ENCODE measurements around the gene GUCY1A2. TPM values are rescaled to one million over a fixed set of nuclear protein-coding genes. Genes with fewer than 3 reads are reported as not detected.
"Not testable (repeated sequence)": the region's sequence is repeated elsewhere in the genome, so short reads cannot be mapped to it uniquely, and the experiment has no call there.

The GUCY1A2 gene
- total and polyA plus RNA-seq, 9 donors = 3.1 to 14.3 (median 6.9) TPM

DNA sequence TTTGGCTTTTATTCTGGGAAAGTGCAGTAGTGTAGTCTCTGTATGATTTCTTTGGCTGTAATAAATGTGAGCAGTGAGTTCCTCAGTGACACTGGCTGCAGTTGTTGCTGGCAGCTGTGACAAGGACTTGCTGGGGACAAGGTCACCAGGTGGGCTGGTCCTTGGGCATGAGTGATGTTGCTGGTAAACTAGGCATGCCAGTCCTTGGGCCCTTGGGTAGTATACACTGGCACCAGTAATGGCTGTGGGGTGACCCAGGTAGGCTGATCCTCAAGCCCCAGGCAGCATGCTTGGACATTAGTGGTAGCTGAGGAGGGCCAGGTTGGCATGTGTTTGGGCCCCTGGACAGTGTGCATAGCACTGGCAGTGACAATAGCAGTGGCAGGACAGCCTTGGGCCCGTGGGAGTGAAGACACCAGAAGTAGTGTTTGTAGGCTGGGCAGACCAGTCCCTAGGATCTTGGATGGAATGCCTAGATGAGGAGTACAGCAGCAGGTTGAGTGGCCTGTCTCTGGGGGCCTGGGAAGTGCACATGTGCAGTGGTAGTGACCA, 164.3 kb downstream of the GUCY1A2 start:
- H3K27me3 ChIP-seq (ENCODE audit: control insufficient read depth, insufficient read depth, low read length) = no peaks in the 10 kb centered on the region
- H3K27ac ChIP-seq (ENCODE audit: low read length) = no peak overlapping the region
- DNase-seq = no peak
- no peaks in the 10 kb centered on the region for H3K9me3 ChIP-seq (replicated peaks; ENCODE audit: control insufficient read depth, low read depth, low read length)
- WGBS (ENCODE audit: insufficient coverage) = 100% methylated on average over 1 of the region's 1 CpG
- H3K36me3 ChIP-seq (ENCODE audit: control insufficient read depth, insufficient read depth, low read length) = no peaks in the 10 kb centered on the region
- no peaks in the 10 kb centered on the region for H3K4me1 ChIP-seq (ENCODE audit: control insufficient read depth, insufficient read depth, low read length)
- H3K4me3 ChIP-seq (ENCODE audit: low read length) = no peak overlapping the region

DNA sequence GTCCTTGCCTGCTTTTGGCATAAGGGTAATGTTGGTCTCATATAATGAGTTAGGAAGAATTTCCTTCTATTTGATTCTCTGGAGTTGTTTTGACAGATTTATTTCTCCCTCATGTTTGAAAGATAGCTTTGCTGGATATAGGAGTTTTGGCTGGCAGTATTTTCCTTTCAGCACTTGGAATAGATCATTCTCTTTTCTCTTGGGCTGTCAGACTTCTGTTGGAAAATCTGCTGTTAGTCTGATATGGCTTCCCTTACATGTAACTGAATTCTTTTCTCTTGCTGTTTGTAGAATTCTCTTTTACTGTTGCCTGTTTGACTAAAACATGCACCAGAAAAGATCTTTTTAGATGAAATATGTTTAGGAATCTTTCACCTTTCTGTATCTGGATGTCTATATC, 165.5 kb downstream of the GUCY1A2 start:
- Histone ChIP-seq H3K4me1 (ENCODE audit: control insufficient read depth, insufficient read depth, low read length) (no peaks in the 10 kb centered on the region), H3K27me3 (ENCODE audit: control insufficient read depth, insufficient read depth, low read length) (no peaks in the 10 kb centered on the region), H3K4me3 (ENCODE audit: low read length) (no peak overlapping the region), H3K27ac (ENCODE audit: low read length) (no peak overlapping the region), H3K36me3 (ENCODE audit: control insufficient read depth, insufficient read depth, low read length) (no peaks in the 10 kb centered on the region), H3K9me3 (replicated peaks; ENCODE audit: control insufficient read depth, low read depth, low read length) (no peaks in the 10 kb centered on the region)
- DNase-seq = no peak

DNA sequence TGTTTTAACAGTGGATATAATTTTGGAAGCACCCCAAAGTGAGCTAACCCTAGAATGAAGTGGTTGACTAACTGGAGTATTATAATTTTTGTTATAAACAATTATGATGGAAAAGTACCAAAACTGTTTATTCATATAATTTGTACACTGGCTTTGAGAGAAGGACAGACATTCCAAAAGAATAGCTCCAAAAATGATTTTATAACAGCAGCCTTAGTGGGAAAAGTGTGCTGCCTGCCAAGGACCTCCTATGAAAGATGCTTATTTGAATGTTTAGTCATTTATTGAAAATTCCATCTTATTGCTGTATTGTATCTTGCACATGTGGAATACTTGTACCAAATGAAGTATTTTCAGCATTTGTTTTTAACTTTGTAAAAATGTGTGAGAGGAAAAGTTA, 169.8 kb downstream of the GUCY1A2 start:
- Histone ChIP-seq H3K27me3 (ENCODE audit: control insufficient read depth, insufficient read depth, low read length) (no peaks in the 10 kb centered on the region), H3K36me3 (ENCODE audit: control insufficient read depth, insufficient read depth, low read length) (no peaks in the 10 kb centered on the region), H3K27ac (ENCODE audit: low read length) (no peak overlapping the region), H3K4me3 (ENCODE audit: low read length) (no peak overlapping the region), H3K4me1 (ENCODE audit: control insufficient read depth, insufficient read depth, low read length) (no peaks in the 10 kb centered on the region), H3K9me3 (replicated peaks; ENCODE audit: control insufficient read depth, low read depth, low read length) (no peaks in the 10 kb centered on the region)
- DNase-seq = peak; percentile 34

DNA sequence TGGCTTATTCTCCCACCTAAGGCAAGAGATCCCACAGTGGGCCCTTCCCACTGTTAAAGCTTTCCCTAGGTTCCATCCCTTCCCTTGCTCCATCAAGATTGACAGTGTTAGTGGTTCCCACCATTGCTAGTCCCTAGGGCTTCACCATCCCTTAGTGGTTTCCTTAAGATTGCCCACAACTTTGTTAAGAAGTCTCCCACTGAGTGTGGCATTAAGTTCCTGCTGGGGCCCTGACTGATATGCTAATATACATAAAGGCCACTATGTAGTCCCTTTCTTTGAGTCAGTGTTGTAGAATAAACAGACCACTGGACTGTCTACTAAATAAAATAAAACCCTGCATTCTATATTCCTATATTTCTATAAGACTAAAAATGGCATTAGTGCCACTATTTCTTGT, 176.1 kb downstream of the GUCY1A2 start:
- Histone ChIP-seq H3K36me3 (ENCODE audit: control insufficient read depth, insufficient read depth, low read length) (no peaks in the 10 kb centered on the region), H3K4me1 (ENCODE audit: control insufficient read depth, insufficient read depth, low read length) (no peaks in the 10 kb centered on the region), H3K27me3 (ENCODE audit: control insufficient read depth, insufficient read depth, low read length) (no peaks in the 10 kb centered on the region), H3K27ac (ENCODE audit: low read length) (no peak overlapping the region), H3K9me3 (replicated peaks; ENCODE audit: control insufficient read depth, low read depth, low read length) (no peaks in the 10 kb centered on the region), H3K4me3 (ENCODE audit: low read length) (no peak overlapping the region)
- no peak for DNase-seq

DNA sequence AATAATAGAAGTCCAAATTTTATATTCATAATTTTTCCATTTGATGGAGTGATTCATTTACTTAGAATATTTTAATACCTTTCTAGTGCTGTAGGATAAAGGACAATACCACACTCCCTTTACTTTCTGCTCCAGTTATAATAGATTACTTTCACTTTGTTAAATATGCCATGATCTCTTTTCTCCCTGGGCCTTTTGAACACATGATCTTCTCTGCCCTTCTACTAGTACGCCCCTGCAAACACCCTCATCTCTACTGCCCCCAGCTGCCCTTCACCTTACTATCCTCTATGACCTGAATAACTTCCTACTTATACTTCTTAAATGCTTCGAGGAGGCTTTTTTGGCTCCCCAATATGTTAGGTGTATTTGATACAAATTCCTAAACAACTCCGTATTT, 177.3 kb downstream of the GUCY1A2 start:
- H3K9me3 ChIP-seq (replicated peaks; ENCODE audit: control insufficient read depth, low read depth, low read length) = no peaks in the 10 kb centered on the region
- no peak overlapping the region for H3K4me3 ChIP-seq (ENCODE audit: low read length)
- WGBS (ENCODE audit: insufficient coverage) = no CpG with 5 or more reads among the region's 3 CpGs
- H3K36me3 ChIP-seq (ENCODE audit: control insufficient read depth, insufficient read depth, low read length) = no peaks in the 10 kb centered on the region
- no peaks in the 10 kb centered on the region for H3K27me3 ChIP-seq (ENCODE audit: control insufficient read depth, insufficient read depth, low read length)
- no peak for DNase-seq
- H3K4me1 ChIP-seq (ENCODE audit: control insufficient read depth, insufficient read depth, low read length) = no peaks in the 10 kb centered on the region
- H3K27ac ChIP-seq (ENCODE audit: low read length) = no peak overlapping the region

DNA sequence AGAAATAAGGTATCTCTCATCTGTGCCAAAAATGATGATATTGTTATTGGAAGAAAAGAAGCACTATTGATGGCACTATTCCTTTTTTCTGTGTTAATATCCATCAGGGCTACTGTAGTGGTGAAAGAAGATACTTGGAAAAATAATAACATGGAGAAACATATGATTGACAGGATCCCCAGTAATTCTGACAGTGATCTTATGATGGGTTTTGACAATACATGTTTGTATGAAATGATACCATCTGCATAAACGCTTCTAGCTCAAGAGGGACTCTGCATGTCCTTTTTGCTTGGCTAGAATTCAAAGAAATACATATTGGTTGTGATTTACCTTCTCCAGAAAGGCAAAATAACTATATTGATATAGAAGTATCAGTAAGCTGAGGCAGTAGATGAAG, 178.1 kb downstream of the GUCY1A2 start:
- no CpG with 5 or more reads among the region's 1 CpG for WGBS (ENCODE audit: insufficient coverage)
- no peak for DNase-seq

DNA sequence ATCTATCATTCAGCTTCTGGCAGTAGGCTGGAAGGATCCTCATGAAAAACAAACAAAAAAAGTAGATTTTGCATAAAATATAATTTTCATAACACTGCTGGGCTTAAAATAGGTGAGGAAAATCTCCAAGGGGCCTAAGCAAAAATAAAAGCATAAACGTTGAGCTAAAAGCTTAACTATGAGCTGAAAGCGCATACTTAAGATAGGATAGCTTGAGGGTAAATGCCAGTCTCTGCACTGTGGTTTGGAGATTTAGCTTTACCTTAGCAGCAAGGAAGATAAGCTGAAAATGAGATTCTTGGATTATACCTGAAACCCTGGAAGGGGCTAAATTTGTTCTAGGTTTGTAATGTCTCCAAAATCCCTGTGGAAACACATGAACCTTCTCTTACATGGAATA, 183.7 kb downstream of the GUCY1A2 start:
- DNase-seq = no peak
- Histone ChIP-seq H3K4me1 (ENCODE audit: control insufficient read depth, insufficient read depth, low read length) (no peaks in the 10 kb centered on the region), H3K9me3 (replicated peaks; ENCODE audit: control insufficient read depth, low read depth, low read length) (no peaks in the 10 kb centered on the region), H3K4me3 (ENCODE audit: low read length) (no peak overlapping the region), H3K36me3 (ENCODE audit: control insufficient read depth, insufficient read depth, low read length) (no peaks in the 10 kb centered on the region), H3K27me3 (ENCODE audit: control insufficient read depth, insufficient read depth, low read length) (no peaks in the 10 kb centered on the region), H3K27ac (ENCODE audit: low read length) (no peak overlapping the region)
- 70% methylated on average over 2 of the region's 2 CpGs for WGBS (ENCODE audit: insufficient coverage)

More for the DNA sequence above, 178.1 kb downstream of the GUCY1A2 start:
- Histone ChIP-seq H3K27me3 (ENCODE audit: control insufficient read depth, insufficient read depth, low read length) (no peaks in the 10 kb centered on the region), H3K4me3 (ENCODE audit: low read length) (no peak overlapping the region), H3K27ac (ENCODE audit: low read length) (no peak overlapping the region), H3K36me3 (ENCODE audit: control insufficient read depth, insufficient read depth, low read length) (no peaks in the 10 kb centered on the region), H3K9me3 (replicated peaks; ENCODE audit: control insufficient read depth, low read depth, low read length) (no peaks in the 10 kb centered on the region), H3K4me1 (ENCODE audit: control insufficient read depth, insufficient read depth, low read length) (no peaks in the 10 kb centered on the region)

DNA sequence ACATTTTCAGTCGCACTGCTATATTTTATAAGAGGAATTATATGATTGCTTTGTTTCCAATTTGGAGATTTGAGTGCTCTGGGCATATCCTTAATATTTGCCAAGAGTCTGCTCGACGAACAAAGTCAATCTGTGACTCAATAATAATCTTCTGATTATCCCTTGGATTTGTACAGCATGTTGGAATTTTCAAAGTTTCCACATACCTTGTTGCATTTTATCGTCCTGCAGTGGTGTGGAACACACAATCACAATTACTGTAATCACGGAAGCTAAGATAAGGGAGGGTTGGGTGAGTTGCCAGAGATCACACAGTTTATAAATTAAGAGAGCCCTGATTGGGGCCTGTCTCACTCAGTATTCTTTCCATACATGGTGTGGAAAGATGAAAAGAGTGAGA, 189.3 kb downstream of the GUCY1A2 start:
- DNase-seq = no peak
- no peaks in the 10 kb centered on the region for H3K27me3 ChIP-seq (ENCODE audit: control insufficient read depth, insufficient read depth, low read length)
- no peak overlapping the region for H3K4me3 ChIP-seq (ENCODE audit: low read length)
- H3K27ac ChIP-seq (ENCODE audit: low read length) = no peak overlapping the region
- no peaks in the 10 kb centered on the region for H3K9me3 ChIP-seq (replicated peaks; ENCODE audit: control insufficient read depth, low read depth, low read length)
- no peaks in the 10 kb centered on the region for H3K4me1 ChIP-seq (ENCODE audit: control insufficient read depth, insufficient read depth, low read length)
- WGBS (ENCODE audit: insufficient coverage) = no CpG with 5 or more reads among the region's 5 CpGs
- no peaks in the 10 kb centered on the region for H3K36me3 ChIP-seq (ENCODE audit: control insufficient read depth, insufficient read depth, low read length)

DNA sequence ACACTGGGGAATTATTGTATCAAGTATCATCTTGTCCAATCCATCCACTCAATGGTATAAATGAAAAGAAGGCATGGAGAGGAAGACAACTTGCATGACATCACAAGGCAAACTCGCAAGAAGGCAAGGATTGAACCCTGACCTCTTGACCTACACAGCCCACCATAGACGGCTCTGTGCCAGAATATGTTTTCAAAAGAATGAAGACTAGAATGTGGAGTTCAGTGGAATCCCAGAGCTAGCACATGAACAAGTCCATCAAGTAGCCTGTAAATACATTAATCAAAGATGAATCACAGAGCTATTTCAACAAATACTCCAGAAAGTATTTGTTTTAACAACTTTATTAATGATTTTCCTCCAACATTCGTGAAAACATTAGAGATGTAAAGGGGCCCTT, 189.7 kb downstream of the GUCY1A2 start:
- Histone ChIP-seq H3K27me3 (ENCODE audit: control insufficient read depth, insufficient read depth, low read length) (no peaks in the 10 kb centered on the region), H3K4me3 (ENCODE audit: low read length) (no peak overlapping the region), H3K27ac (ENCODE audit: low read length) (no peak overlapping the region), H3K36me3 (ENCODE audit: control insufficient read depth, insufficient read depth, low read length) (no peaks in the 10 kb centered on the region), H3K9me3 (replicated peaks; ENCODE audit: control insufficient read depth, low read depth, low read length) (no peaks in the 10 kb centered on the region), H3K4me1 (ENCODE audit: control insufficient read depth, insufficient read depth, low read length) (no peaks in the 10 kb centered on the region)
- DNase-seq = no peak
- no CpG with 5 or more reads among the region's 3 CpGs for WGBS (ENCODE audit: insufficient coverage)

DNA sequence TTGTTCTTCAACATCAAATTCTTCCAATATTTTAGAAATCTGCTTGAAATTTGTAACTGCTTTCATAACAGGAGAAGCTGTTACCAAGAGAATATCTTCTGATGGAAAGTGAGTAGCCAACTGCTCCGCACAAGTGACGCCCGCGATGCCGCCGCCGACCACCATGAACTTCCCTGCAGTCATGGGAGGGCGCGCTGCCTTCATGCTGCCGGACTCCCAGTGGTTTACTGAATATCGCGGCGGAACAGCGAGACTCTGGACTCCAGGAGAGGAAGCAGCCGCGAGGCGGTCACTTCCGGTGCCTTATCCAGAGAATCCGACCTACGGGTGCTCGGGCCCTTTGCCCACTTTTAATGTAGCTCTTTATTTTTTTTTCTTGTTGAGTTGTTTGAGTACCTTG, 190.6 kb downstream of the GUCY1A2 start:
- WGBS (ENCODE audit: insufficient coverage) = 98% methylated on average over 18 of the region's 21 CpGs
- DNase-seq = no peak
- no peaks in the 10 kb centered on the region for H3K4me1 ChIP-seq (ENCODE audit: control insufficient read depth, insufficient read depth, low read length)

DNA sequence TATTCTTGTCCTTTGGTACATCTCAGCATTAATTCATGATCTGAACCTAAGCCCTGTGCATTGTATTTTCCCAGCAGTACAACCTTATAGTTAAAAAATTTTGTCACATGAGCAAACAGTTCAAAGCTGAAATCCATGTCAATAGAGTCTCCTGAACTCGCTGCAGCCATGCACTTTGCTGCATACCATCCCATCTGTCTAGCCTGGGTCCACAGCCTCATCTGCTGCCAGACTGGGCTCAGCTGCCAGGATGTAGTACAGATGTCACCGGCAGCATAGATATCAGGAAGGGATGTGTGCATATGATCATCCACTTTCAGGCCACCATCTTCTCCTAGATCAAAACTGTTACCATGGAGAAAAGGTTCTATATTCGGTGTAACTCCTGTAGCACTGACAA, 191.7 kb downstream of the GUCY1A2 start:
- H3K9me3 ChIP-seq (replicated peaks; ENCODE audit: control insufficient read depth, low read depth, low read length); DNase-seq; H3K4me3 ChIP-seq (ENCODE audit: low read length); H3K4me1 ChIP-seq (ENCODE audit: control insufficient read depth, insufficient read depth, low read length); H3K36me3 ChIP-seq (ENCODE audit: control insufficient read depth, insufficient read depth, low read length); H3K27me3 ChIP-seq (ENCODE audit: control insufficient read depth, insufficient read depth, low read length); H3K27ac ChIP-seq (ENCODE audit: low read length): not testable (repeated sequence)
- no CpG with 5 or more reads among the region's 3 CpGs for WGBS (ENCODE audit: insufficient coverage)

More for the DNA sequence above, 190.6 kb downstream of the GUCY1A2 start:
- Histone ChIP-seq H3K9me3 (replicated peaks; ENCODE audit: control insufficient read depth, low read depth, low read length) (no peaks in the 10 kb centered on the region), H3K36me3 (ENCODE audit: control insufficient read depth, insufficient read depth, low read length) (no peaks in the 10 kb centered on the region), H3K27me3 (ENCODE audit: control insufficient read depth, insufficient read depth, low read length) (no peaks in the 10 kb centered on the region), H3K27ac (ENCODE audit: low read length) (no peak overlapping the region), H3K4me3 (ENCODE audit: low read length) (no peak overlapping the region)
